Ectodermal cell (in vitro differentiated cells): ENCODE data around the gene TRPM8.
"Not testable (repeated sequence)": the region's sequence is repeated elsewhere in the genome, so short reads cannot be mapped to it uniquely, and the experiment has no call there.

Experiments
- H3K27ac ChIP-seq: 2 replicates; pipeline ENCODE4 v1.7.0; 2013; ENCODE audit warnings: mild to moderate bottlenecking, low read depth, low read length; ENCODE audit not compliant: insufficient read depth, poor library complexity, severe bottlenecking
- H3K27me3 ChIP-seq: 2 replicates; pipeline ENCODE4 v1.7.0; 2013; ENCODE audit warnings: mild to moderate bottlenecking, low read length; ENCODE audit not compliant: insufficient read depth, control insufficient read depth, poor library complexity, severe bottlenecking
- H3K36me3 ChIP-seq: one replicate; pipeline ENCODE4 v1.7.0; 2013; ENCODE audit warnings: low read length; ENCODE audit not compliant: control insufficient read depth, insufficient read depth
- H3K4me1 ChIP-seq: one replicate; pipeline ENCODE4 v1.7.0; 2013; ENCODE audit warnings: low read length; ENCODE audit not compliant: control insufficient read depth, insufficient read depth
- H3K4me3 ChIP-seq: 2 replicates; pipeline ENCODE4 v1.7.0; 2013; ENCODE audit warnings: low read depth, low read length, control low read depth; ENCODE audit not compliant: insufficient read depth
- H3K9me3 ChIP-seq: 2 replicates; pipeline ENCODE4 v1.7.0; 2013; ENCODE audit warnings: mild to moderate bottlenecking, low read length, moderate library complexity; ENCODE audit not compliant: control insufficient read depth
- WGBS, 2 experiments: methylation state at CpG; one replicate each; pipeline ENCODE4 v1.1.7; 2013; ENCODE audit warnings: missing lambda C conversion rate in 2 of 2; 5-methylcytosine and 5-hydroxymethylcytosine counted together

The TRPM8 gene

GRCh38 chr2:233953087-233953801, 36.1 kb downstream of the TRPM8 start:
- Histone ChIP-seq H3K27me3 (no peaks in the 10 kb centered on the region), H3K4me1 (no peaks in the 10 kb centered on the region), H3K27ac (no peak overlapping the region), H3K36me3 (no peaks in the 10 kb centered on the region), H3K9me3 (no peaks in the 10 kb centered on the region), H3K4me3 (no peak overlapping the region)
- 82 to 92% methylated on average over 6 to 7 of the region's 7 CpGs for WGBS, 2 experiments

DNA sequence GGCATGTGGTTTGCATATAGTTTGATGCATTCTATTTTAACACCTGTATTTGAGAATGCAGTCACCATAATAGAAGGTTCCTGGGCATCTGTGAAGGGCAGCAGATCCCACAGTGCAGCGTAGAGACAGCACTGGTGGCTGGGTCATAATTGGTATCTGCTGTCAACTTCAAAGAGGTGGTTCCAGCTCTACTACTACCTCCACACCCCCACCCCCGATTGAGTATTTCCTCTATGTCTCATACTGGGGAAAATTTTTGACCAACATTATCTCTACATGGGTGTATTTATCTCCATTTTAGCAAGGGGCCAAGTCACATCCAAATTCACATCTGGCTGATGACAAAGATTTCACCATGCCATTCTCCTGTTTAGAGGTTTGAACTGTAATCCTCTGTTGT, 43.0 kb downstream of the TRPM8 start:
- H3K27ac ChIP-seq, result no peak overlapping the region
- 92 to 100% methylated on average over 2 of the region's 2 CpGs for WGBS, 2 experiments
- H3K4me3 ChIP-seq, result no peak overlapping the region
- no peaks in the 10 kb centered on the region for H3K36me3 ChIP-seq
- no peaks in the 10 kb centered on the region for H3K4me1 ChIP-seq
- no peaks in the 10 kb centered on the region for H3K9me3 ChIP-seq
- H3K27me3 ChIP-seq, result no peaks in the 10 kb centered on the region

GRCh38 chr2:233961905-233962304, 44.7 kb downstream of the TRPM8 start:
- Histone ChIP-seq H3K27me3 (no peaks in the 10 kb centered on the region), H3K9me3 (no peaks in the 10 kb centered on the region), H3K27ac (no peak overlapping the region), H3K4me1 (no peaks in the 10 kb centered on the region), H3K36me3 (peaks cover 2% of the 10 kb centered on the region), H3K4me3 (no peak overlapping the region)
- 95 to 97% methylated on average over 7 of the region's 7 CpGs for WGBS, 2 experiments

GRCh38 chr2:233964581-233964980, 47.4 kb downstream of the TRPM8 start:
- H3K9me3 ChIP-seq, result no peaks in the 10 kb centered on the region
- H3K27me3 ChIP-seq, result no peaks in the 10 kb centered on the region
- no peaks in the 10 kb centered on the region for H3K4me1 ChIP-seq
- no peak overlapping the region for H3K4me3 ChIP-seq
- 93 to 94% methylated on average over 9 of the region's 9 CpGs for WGBS, 2 experiments
- peaks cover 4% of the 10 kb centered on the region for H3K36me3 ChIP-seq
- no peak overlapping the region for H3K27ac ChIP-seq

DNA sequence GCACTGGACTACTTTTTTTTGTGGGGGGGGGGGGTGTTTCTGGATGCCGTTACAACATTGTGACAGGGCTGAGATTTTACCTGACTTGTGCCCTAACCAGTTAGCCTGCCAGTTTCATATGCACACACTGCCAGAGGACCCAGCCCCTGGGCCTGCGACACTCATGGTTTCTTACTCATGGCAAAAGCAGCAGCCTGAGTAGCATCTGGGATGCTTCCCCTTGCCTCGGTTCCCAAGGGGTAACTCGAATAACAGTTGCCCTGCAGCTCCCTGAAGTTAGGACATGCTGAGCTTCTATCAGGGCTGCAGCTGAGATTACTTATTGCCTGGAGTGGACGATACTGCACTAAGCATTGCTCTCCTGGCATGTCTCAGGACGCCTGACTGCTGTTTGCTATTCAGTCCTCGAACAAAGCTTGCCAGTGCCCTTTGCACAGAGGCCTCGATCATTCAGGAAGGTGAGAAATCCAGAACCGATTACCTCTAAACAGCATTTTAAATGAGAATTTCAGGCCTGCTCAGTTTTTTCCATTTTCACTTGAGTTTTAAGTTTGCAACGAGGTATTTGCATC, 47.9 kb downstream of the TRPM8 start:
- Histone ChIP-seq H3K36me3 (peaks cover 4% of the 10 kb centered on the region), H3K27me3 (no peaks in the 10 kb centered on the region), H3K9me3 (no peaks in the 10 kb centered on the region), H3K4me3 (no peak overlapping the region), H3K4me1 (no peaks in the 10 kb centered on the region), H3K27ac (no peak overlapping the region)
- 79 to 83% methylated on average over 10 of the region's 10 CpGs for WGBS, 2 experiments

GRCh38 chr2:233965646-233966045, 48.5 kb downstream of the TRPM8 start:
- not testable (repeated sequence) for H3K27ac ChIP-seq, H3K9me3 ChIP-seq, H3K4me3 ChIP-seq, H3K36me3 ChIP-seq, H3K4me1 ChIP-seq, H3K27me3 ChIP-seq
- 90 to 92% methylated on average over 7 of the region's 7 CpGs for WGBS, 2 experiments

- Histone ChIP-seq H3K27ac (no peak overlapping the region), H3K36me3 (peaks cover 4% of the 10 kb centered on the region), H3K27me3 (no peaks in the 10 kb centered on the region), H3K9me3 (no peaks in the 10 kb centered on the region), H3K4me1 (no peaks in the 10 kb centered on the region), H3K4me3 (no peak overlapping the region)
- 93% methylated on average over 7 of the region's 7 CpGs for WGBS, 2 experiments
Measured at GRCh38 chr2:233966388-233966787, 49.2 kb downstream of the TRPM8 start.

- no peaks in the 10 kb centered on the region for H3K9me3 ChIP-seq
- WGBS, 2 experiments, result 94 to 98% methylated on average over 2 of the region's 2 CpGs
- peaks cover 4% of the 10 kb centered on the region for H3K36me3 ChIP-seq
- H3K27me3 ChIP-seq, result no peaks in the 10 kb centered on the region
- H3K27ac ChIP-seq, result no peak overlapping the region
- H3K4me1 ChIP-seq, result no peaks in the 10 kb centered on the region
- no peak overlapping the region for H3K4me3 ChIP-seq
Measured at GRCh38 chr2:233967164-233967563, 50.0 kb downstream of the TRPM8 start.

DNA sequence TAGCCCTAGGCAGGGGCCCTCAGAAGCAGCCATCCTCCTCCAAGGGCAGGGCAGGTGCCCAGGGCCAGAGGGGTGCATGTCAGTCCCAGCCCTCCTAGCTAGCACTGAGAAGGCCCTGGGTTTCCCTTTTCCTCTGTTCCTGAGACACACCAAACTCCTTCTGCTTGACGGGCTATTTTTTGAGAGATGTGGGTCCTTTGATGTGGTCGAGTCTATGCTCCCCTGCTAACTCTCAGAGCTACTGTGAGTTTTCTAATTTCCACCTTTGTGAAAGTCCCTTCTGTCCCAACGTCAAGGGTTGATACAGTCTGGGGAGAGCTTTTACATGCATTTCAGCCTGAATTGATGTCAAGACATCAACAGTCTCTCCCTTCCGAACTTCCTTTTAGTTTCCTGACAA, 51.4 kb downstream of the TRPM8 start:
- no peaks in the 10 kb centered on the region for H3K9me3 ChIP-seq
- no peak overlapping the region for H3K27ac ChIP-seq
- no peaks in the 10 kb centered on the region for H3K4me1 ChIP-seq
- WGBS, 2 experiments, result 86 to 88% methylated on average over 4 of the region's 4 CpGs
- peaks cover 4% of the 10 kb centered on the region for H3K36me3 ChIP-seq
- H3K27me3 ChIP-seq, result no peaks in the 10 kb centered on the region
- no peak overlapping the region for H3K4me3 ChIP-seq

GRCh38 chr2:233972460-233972859, 55.3 kb downstream of the TRPM8 start:
- H3K9me3 ChIP-seq, H3K27ac ChIP-seq, H3K36me3 ChIP-seq, H3K27me3 ChIP-seq, H3K4me3 ChIP-seq, H3K4me1 ChIP-seq: not testable (repeated sequence)
- 95 to 96% methylated on average over 29 of the region's 29 CpGs for WGBS, 2 experiments
